Activated CD4-positive, alpha-beta T cell treated with anti-CD3 and anti-CD28 coated beads, Interleukin-2, amount 50 U/mL, for 24 hours (primary cell): ENCODE measurements around the gene CLCN3.
"Not testable (repeated sequence)": the region's sequence is repeated elsewhere in the genome, so short reads cannot be mapped to it uniquely, and the experiment has no call there.

Source experiments
- DNase-seq, 2 donors: peaks; one replicate each; pipeline ENCODE4 v3.0.0-alpha.2; 2020; ENCODE audit warnings: low read depth in 1 of 2, low spot score in 1 of 2

Gene CLCN3

GRCh38 chr4:169770416-169770815 lies 150.0 kb downstream of the CLCN3 start:
- no peak for DNase-seq

DNA sequence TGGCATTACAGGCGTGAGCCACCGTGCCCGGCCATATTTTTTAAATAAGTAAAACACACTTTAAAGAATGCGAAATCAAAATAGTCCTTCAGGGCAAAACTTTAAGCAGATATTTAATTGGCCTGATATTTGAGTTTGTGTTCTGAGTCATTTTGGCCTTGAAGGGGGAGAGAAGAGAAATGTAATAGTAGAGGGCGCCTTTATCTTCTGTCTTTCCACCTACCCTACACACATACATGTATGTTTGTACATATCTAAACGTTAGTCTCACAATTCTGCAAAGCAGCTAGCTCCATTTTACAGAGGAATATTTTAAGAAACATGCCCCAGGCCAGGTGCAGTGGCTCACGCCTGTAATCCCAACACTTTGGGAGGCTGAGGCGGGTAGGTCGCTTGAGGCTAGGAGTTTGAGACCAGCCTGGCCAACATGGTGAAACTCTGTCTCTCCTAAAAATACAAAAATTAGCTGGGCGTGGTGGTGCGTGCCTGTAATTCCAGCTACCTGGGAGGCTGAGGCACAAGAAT lies 151.2 kb downstream of the CLCN3 start:
- DNase-seq, result not testable (repeated sequence)
